HG03442 (cell line): ENCODE results near the gene SMIM30.

Experiments
- ATAC-seq: cut with Tn5 transposase; IDR thresholded peaks from one replicate; pipeline ENCODE4 v1.9.1; 2021; ENCODE audit warnings: mild to moderate bottlenecking, moderate library complexity; ENCODE audit not compliant: unreplicated experiment

SMIM30 gene

DNA sequence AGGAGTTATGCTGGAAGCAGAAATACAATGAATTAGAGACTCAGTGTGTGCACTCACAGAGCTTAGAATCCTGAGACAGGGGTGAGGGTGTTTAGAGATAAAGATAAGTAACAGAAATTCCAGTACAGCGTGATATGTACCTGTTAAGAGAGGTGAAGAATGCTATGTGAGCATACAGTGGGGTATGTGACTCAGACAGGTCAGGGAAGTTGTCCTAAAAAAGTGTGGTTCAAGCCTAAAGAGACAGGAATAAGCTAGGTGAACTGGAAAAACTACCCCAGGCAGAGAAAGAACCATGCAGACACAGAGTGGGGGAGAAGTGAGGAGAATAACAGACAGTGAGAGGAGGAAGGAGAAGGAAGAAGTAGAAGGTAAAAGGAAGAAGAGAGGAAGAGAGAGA is 8.6 kb downstream of the SMIM30 start:
- no peak for ATAC-seq

DNA sequence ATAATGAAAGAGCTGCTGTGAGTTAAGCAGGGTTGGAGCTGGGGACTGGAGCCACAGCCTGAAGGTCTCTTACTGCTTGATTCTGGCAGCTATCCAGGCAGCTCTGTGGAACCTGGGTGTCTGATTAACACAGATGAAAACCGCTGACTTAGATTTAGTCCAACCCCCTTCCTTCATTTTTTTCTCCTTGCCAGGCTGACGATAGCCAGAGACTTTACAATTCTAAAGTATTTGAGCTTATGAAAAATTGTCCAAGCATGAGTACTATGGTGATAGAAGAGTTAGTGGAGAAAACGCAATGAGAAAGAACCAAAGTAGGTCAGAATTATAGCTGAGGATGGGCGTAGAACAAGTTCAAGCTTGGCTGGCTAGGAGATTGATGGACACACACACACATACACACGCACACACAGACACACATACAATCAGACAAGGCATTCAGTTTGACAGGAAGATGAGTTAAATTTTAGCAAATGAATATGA is 18.2 kb downstream of the SMIM30 start:
- ATAC-seq = no peak

DNA sequence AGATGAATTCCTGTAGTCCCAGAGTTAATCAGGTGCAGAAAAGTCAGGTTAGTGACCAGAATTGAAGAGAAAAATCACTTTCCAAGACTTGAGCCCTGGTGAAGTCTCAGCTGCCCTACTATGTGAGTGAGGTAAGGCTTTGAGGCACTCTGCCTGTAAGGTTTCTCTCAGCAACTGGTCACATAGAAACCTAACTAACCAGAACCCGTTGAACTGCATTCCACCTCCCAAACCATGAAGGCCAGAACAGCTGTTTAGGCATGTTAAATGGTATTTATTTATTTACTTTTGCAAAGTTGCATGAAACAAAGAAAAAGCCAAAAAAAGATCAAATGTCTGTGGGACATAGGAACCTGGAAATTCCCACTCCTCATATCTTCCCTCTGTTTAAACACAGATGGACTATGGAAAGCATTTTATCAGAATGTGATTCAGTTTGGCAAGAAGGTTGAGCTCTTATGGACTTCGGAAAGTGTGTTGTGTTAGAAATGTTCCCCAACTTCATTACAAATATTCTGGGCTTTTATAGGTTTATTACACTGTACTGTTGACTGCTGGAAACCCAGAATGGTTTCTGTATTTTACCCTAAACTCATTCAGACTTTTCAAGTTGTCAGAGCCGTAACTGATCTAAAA is 19.0 kb downstream of the SMIM30 start:
- no peak for ATAC-seq

DNA sequence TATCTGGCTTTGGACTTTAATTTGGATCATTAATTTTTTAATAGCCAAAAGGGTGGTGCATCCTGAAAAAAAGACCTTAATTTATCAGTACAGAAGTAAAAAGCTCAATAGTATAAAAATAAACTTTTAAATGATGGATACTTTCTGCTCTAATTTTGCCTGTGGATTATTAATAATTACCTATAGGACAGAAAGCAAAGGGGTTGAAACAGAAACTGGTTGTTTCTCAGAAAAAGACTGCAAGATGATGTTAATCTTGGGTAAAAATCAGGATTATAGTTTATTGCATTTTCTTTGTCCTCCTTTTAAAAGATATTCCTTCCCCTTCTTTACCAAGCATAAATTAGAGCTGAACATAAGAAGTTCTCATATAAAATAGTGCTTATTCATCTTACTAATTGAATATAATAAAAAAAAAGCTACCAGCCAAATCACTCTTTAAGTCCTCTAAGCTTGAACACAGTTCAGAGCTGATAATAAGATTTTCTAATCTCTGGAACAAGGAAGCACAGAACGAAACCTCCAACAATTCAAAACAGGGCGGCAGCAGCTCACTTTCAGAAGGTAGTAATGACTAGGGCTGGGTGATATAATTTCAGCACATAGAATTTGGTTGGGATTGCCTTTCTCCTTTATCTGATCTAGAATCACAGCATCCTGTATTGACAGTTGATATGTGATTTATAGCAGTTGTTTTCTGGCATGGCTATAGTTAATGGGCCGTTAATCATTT is 23.7 kb downstream of the SMIM30 start:
- ATAC-seq = no peak

DNA sequence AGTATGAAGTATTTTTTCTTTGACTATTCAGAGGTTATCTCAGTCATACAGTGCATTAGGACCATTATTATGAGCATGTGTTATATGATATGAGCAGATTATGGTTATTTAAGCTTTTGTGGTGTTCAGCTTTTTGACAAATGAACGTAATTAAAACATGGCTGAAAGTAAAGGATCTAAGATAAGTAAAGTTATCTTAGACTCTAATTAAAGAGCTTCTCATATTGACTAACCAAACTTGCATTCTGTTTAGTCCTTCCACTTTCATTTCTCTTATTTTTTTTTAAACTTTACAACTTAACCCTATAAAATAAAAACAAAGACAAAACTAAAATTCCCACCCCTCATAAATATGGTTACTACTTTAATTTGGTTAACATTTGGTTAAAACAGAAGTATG is 24.8 kb downstream of the SMIM30 start:
- no peak for ATAC-seq

DNA sequence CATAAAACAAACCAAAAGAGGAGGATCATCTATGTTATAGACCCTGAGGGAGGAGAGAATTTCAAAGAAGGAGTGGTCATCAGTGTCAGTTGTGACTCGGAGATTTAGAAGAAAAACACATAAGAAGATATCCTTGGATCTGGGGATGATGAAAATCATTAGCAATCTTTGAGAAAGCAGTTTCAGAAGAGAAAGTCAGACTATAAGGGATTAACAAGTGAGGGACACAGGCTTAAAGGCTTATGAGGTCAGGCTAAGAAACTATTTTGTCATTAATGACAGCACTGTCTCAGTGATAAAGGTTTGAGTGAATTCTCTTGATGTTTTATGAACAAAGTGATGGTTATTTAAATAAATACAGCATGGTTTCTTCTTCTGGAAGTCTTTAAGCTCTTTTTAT is 25.6 kb downstream of the SMIM30 start:
- ATAC-seq = no peak

DNA sequence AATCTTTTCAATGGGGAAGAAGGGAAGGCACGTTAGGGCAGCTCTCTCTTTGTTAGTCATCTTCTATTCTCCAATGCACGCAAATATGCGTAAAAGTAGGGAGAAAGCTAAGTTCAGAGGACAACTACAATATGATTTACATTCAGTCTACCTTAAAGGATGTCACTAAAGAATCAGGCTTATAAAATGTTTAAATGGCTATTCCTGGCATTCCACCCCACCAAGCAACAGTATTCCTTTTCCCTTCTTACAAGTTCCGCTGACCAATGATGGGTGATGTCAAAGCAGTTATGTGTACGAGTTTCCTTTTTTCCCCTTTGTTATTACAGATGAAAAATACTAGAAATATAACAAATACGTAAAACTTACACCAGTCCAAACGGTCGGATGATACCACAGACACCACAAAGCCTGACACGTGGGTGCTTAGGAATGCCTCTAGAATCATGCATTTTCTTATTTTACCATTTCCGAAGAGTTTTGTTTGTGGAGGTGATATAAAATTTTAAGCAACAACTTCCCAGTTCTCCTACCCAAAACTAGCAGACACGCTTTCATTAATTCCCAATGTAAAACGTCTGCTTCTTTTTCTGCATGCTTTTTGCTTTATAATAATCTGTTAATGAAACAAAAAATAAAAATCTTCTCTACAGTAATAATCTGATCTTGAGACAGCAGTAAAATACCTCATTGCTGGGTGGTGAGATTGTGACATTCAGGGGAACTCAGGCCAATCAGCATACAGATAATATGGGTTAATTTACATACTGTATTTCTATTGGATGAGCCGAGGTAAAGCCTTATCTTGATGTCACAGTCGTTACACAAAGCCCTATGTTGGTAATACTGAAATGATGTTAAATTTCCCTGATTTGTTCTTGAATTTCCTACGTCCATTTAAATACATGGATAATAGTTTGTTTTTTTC is 31.0 kb downstream of the SMIM30 start:
- no peak for ATAC-seq

DNA sequence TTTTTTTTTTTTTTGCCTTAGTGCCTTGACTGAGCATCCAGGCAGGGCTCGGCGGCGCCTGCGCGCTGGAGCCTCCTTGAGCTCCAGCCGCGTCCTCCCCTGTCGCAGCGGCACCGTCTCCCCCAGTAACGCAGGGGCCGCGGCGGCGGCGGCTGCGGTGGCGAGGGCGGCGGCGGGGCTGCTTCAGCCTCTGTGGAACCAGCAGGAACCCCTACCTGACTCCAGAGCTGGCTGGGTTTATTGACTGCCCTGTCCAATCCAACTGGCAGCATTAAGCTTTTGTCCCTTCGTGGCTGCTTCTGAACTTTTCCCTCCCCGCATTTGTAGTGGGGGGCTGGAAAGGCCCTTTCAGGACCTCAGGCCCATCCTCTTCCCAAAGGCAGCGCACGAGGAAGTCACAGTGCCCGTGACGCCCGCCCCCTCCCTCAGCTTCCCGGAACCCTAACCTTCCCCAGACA is 31.9 kb downstream of the SMIM30 start, which contains the start of gene GPR85:
Gene GPR85 (minus strand): TSS at position 397 of the 458 bp plus-strand sequence. CDS start 2,106 bp downstream, outside the sequence.
- ATAC-seq = peak; percentile 62

DNA sequence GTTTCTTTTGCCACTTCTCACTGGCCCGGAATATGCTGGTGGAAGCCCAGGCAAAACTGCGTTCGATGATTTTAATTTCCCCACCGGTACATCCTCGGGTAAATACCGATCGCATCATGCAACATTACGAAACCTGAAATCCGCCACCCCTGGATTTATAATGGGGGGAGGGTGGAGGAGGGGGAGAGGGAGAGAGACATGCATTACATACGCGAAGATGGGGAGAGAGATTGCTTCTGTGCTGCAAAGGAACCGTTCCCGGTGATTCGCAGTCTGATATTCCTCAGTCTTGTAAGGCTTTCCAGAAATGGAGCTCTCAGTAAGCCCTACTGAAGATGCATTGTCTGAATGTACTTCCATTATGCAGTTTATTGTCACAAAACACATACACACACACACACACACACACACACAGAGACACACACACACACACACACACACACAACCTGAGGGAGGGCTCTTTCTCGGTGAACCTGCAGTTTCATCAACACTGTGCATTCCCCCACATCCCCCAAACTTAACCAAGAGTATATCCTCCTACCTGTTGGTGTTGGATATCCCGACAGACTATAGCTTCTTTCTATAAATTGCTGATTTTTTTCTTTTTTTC is 32.5 kb downstream of the SMIM30 start:
- no peak for ATAC-seq

DNA sequence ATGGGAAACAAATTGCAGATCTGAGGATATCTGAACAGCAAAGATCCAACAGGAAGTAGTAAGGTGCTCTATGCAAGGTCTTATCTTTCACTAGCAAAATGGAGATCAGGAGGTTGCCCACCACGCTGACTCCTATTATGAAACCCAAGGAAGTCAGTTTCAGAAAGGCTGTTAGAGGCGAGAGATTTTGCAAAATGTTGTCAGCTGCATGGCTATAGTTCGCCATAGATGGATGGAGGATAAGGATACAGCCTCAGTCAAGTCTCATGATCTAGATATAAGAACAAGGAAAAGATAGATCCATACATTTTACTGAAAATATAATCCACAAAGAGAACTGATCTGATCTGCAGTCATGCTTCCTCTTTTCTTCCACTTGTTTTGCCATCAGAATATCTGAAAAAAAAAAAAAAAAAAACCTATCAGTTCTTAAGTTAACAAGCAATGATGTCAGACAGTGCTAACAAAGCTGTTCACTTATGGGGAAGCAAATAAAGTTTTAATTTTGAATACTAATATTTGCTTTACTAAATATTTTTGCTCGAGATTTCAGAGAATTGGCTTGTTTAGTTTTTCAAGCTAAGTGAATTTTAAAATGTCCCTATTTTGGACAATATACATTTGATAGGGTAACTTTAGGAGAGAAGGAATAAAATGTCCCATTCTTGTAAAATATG is 33.7 kb downstream of the SMIM30 start:
- ATAC-seq = no peak

DNA sequence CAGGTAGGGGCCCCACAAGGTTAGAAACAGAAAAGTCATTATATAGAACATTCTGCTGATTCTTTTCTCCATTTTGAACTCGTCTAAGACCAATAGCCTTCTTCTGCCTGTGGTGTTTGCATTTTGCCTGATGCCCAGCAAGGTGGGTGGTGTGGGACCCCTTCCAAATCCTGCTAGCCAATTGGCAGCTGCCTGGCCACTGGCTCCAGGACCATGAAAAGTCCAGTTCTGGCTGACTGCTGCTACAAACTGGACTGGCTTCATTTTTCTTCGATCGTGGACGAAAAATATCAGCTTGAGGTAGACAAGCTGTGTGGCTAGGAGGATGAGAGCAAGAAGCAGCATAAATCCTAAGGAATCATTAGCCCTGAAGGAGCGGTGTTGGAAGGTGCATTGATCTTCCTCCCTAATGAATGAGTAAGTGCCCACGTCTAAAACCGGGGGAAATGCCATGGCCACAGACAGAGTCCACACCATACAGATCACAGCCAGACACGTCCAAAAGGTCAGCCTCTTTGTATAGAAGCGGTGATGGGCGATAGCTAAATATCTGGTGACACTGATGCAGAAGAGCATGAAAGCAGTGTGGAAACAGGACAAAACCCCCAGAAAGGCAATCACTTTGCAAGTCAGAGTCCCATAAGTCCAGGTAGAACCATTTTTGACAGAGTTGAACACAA is 34.4 kb downstream of the SMIM30 start:
- ATAC-seq = no peak

DNA sequence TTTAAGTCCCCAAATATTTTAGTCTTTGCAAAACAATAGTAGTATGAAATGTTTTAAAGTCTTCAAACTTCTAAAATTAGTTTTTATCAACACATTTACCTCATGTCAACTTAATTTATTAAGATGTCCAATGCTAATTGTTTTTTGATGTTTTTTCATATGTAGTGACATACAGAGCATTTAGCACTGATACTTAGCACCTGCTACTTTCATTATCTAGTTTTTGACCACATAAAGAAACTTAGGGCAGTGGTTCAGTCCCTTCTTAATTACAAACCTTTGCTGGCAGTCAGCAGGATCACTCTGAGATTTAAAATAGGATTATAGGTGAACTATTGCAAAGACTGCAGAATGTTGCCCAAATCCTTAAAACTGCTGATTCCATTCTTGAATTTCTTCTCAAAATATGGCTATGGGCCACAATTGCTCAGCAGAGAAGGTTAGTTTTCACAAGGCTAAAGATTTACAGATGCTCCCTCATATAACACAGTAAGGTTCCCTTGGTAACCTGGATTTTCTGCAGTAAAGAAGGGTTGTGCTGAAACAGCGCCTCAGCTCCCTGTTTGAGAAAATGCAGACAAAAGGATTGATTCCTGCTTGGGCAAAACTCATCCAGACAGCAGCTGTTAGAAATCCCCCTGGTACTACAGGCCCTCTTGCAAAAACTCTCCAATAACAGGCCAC is 35.1 kb downstream of the SMIM30 start:
- ATAC-seq = no peak

DNA sequence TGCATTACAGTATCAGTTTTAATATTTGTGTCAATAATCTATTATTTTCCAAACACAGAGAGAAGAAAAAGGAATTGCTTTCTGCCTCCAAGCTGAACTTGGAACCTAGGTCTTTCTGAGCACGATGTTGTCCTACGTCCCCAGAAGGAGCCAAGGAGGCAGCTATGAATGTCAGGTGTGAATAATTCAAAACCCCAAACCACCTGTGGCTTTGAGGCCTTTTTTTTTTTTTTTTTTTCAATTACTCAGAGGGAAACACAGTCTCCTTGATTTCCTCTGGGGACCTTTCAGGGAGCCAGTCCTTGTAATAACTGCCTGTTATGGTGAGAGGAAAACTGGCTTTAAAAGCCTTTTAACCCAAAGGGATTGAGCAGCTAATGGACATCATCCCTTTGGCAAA is 40.0 kb downstream of the SMIM30 start:
- ATAC-seq = no peak

DNA sequence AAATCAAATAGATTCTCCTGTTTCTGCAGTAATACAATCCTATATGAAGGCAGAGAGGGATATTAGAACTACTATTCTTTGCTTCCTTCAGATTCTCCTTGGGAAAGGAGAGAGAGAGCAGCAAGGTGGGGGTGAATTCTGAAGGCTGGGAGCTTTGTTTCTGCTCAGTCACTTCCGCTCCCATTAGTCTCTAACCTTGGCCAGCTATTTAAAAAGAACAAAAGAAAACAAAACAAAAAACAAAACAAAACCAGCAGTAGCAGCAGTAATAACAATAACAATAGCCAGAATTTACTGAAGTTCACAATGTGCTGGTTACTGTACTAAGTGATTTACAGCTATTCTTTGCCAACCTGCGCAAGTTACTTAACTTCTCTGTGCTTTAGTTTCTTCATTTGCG is 41.7 kb downstream of the SMIM30 start:
- ATAC-seq = no peak

DNA sequence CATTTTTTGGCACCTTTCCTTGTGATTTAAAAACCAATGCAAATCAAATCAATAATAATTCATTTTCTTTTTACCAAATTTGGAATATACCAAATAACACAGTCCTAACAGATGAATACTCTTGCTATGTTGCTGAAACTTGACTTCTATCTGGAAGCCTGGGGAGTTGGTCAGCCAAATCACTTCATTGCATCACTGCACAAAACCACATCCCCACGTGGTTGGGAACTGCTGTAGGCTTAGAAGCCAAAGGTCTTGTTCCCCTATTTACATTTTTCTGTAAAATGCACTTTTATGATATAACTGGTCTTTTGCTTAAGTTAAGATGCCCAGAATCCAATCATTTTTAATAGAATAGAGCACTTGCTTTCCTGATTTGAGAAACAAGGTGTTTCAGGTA is 46.9 kb downstream of the SMIM30 start:
- ATAC-seq = no peak
